ENCODE results near the gene UBXN6.

Gene UBXN6

DNA sequence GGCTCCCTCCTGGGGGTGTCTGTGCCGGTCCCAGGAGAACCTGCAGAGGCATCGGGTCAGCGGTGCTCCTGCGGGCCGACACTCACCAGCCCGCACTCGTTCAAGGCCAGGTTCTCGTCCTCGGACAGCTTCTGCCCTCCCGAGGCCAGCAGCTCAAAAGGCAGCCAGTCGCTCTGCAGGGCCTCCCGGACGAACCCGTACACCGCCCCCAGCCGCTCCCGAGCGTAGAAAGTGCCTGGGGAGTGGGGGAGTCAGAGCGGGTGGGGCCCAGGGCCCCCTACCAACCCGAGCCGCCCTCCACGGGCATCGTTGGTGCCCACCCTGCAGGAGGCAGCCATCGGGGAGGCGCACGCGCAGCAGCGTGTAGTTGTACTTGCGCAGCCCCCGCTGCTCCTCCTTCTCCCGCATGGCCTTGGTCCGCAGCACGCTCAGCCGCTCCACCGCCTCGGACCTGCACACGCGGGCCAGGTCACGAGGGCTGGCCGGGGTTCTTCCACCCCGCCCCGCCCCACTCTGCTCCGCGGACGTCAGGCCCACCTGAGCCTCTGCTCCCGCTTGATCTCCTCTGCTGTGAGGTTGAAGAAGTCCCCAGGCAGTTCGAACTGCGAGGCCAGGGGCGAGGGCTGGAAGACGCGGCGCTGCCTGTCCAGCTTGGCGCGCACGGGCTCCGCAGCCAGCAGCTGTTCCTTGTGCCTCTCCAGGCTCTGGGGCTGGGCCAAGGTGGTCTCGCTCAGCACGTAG lies 11.5 kb downstream of the UBXN6 start:
- Histone ChIP-seq H3K27me3 (ENCODE audit: low read length) (no peaks in the 10 kb centered on the region), H4K20me1 (ENCODE audit: low read depth, low read length) (no peaks in the 10 kb centered on the region), H3K9me2 (replicated peaks; ENCODE audit: insufficient read depth, low read length) (no peaks in the 10 kb centered on the region), H3K9me3 (ENCODE audit: insufficient read depth, low read length) (no peaks in the 10 kb centered on the region), H3K36me3 (ENCODE audit: low read length) (no peaks in the 10 kb centered on the region), H3F3A (ENCODE audit: insufficient read depth) (peaks cover 6% of the 10 kb centered on the region; the same call in 1 of the 2 replicates), H2AFZ (ENCODE audit: low read depth, low read length, severe bottlenecking) (no peak overlapping the region), H3K9ac (ENCODE audit: low read length) (no peak overlapping the region), H3K4me2 (ENCODE audit: low read depth, low read length, poor library complexity, severe bottlenecking) (no peak overlapping the region), H3K27ac (ENCODE audit: low read depth, low read length) (no peak overlapping the region), H3K4me3 (ENCODE audit: insufficient read depth, low read length, poor library complexity, severe bottlenecking) (no peak overlapping the region), H3K79me2 (ENCODE audit: insufficient read depth, low read length) (no peaks in the 10 kb centered on the region)
- no peak for TF ChIP-seq EZH2phosphoT487 (conservative IDR thresholded peaks at IDR 0.05; ENCODE audit: low read length)
- TF ChIP-seq, protein P1, sequence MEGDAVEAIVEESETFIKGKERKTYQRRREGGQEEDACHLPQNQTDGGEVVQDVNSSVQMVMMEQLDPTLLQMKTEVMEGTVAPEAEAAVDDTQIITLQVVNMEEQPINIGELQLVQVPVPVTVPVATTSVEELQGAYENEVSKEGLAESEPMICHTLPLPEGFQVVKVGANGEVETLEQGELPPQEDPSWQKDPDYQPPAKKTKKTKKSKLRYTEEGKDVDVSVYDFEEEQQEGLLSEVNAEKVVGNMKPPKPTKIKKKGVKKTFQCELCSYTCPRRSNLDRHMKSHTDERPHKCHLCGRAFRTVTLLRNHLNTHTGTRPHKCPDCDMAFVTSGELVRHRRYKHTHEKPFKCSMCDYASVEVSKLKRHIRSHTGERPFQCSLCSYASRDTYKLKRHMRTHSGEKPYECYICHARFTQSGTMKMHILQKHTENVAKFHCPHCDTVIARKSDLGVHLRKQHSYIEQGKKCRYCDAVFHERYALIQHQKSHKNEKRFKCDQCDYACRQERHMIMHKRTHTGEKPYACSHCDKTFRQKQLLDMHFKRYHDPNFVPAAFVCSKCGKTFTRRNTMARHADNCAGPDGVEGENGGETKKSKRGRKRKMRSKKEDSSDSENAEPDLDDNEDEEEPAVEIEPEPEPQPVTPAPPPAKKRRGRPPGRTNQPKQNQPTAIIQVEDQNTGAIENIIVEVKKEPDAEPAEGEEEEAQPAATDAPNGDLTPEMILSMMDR (IDR thresholded peaks at IDR 0.05; ENCODE audit: insufficient read depth, low read length, poor library complexity, severe bottlenecking): no peak

DNA sequence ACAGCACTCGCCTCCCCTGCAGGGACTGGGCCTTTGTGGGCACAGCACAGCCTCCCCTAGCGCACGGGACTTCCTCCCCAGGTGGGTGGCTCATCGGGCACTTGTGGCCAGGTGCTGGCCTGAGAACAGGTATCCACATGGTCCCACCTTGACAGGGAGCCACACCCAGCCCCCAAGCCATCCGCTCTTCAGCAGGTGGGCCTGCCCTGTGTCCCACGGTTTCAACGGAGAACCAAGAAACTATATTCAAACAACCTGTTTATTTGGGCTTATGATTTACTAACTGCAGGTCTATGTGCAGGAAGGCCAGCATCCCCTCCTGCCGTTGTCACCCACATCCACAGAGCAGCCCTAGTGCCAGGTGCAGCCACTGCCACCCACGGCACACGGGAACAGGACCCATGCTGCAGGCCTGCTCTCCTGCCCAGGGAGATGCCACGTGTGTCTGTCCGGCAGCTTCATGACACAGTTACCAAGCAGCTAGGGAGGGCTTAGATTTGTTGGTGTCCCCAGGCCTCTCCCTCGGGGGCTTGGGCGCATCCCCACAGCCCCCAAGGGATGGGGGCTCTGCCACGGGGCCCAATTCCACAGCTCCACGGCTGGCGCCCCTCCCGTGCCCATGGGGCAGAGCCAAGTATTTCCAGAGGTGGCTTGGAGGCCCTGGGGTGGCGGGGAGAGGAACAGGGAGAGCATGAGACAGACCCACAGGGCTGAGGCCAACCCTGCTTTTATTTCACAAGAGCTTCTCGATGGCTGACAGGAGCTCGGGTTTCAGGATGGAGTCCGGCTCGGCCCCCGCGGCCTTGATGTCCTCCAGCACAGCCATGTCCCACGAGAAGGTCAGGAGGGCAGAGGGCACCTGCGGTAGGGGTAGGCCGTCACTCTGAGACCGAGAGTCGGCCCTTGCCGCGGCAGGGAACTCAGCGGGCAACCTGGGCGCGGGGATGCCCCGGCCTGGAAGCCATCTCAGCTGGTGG lies 12.5 kb downstream of the UBXN6 start:
- Histone ChIP-seq H3K27me3 (ENCODE audit: low read length) (no peaks in the 10 kb centered on the region), H3K27ac (ENCODE audit: low read depth, low read length) (no peak overlapping the region), H3F3A (ENCODE audit: insufficient read depth) (no peaks in the 10 kb centered on the region), H4K20me1 (ENCODE audit: low read depth, low read length) (no peaks in the 10 kb centered on the region), H3K79me2 (ENCODE audit: insufficient read depth, low read length) (no peaks in the 10 kb centered on the region), H3K9me3 (ENCODE audit: insufficient read depth, low read length) (no peaks in the 10 kb centered on the region), H3K4me2 (ENCODE audit: low read depth, low read length, poor library complexity, severe bottlenecking) (no peak overlapping the region), H3K9ac (ENCODE audit: low read length) (no peak overlapping the region), H3K9me2 (replicated peaks; ENCODE audit: insufficient read depth, low read length) (no peaks in the 10 kb centered on the region), H2AFZ (ENCODE audit: low read depth, low read length, severe bottlenecking) (no peak overlapping the region), H3K36me3 (ENCODE audit: low read length) (0 out of 2 replicates have a peak, but pooled peaks cover 2% of the 10 kb centered on the region), H3K4me3 (ENCODE audit: insufficient read depth, low read length, poor library complexity, severe bottlenecking) (no peak overlapping the region)
- TF ChIP-seq, protein P1 (IDR thresholded peaks at IDR 0.05; ENCODE audit: insufficient read depth, low read length, poor library complexity, severe bottlenecking): no peak
- TF ChIP-seq EZH2phosphoT487 (conservative IDR thresholded peaks at IDR 0.05; ENCODE audit: low read length): no peak

DNA sequence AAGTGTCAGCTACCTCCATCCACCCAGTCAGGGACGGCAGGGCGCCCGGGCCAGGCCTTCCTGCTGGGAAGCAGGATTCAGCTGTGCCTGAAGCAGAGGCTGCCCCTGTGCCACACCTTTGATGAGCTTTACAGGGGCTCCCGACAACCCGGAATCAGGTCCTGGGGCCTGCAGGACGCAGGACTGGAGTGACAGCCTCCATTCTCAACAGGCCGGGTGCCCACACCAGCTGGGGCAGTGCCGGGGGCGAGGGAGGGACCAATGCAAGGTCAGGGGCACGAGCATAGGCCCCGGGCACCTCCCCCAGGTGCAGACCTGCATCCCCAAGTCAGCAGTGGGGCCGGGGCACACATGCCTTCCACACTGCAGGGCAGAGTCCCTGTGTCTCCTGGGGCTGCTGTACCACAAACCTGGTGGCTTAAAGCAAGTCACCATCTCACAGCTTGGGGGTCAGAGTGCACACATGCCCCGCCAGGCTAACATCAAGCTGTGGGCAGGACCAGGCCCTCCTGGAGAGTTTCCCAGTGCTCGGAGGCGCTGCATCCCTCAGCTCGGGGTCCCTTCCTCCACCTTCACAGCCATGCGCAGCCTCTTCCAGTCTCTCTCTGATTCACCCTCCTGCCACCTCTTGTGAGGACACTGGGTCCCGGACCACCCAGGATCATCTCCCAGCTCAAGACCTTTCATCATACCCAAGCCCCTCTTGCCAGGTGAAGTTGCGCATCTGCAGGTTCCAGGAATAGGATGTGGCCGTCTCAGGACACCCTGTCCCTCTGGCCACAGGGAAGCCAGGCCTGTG lies 13.4 kb downstream of the UBXN6 start:
- H3K9me3 ChIP-seq (ENCODE audit: insufficient read depth, low read length): no peaks in the 10 kb centered on the region
- no peak overlapping the region for H3K4me2 ChIP-seq (ENCODE audit: low read depth, low read length, poor library complexity, severe bottlenecking)
- H3F3A ChIP-seq (ENCODE audit: insufficient read depth): no peaks in the 10 kb centered on the region
- no peaks in the 10 kb centered on the region for H3K79me2 ChIP-seq (ENCODE audit: insufficient read depth, low read length)
- no peak overlapping the region for H3K9ac ChIP-seq (ENCODE audit: low read length)
- no peak overlapping the region for H3K4me3 ChIP-seq (ENCODE audit: insufficient read depth, low read length, poor library complexity, severe bottlenecking)
- H2AFZ ChIP-seq (ENCODE audit: low read depth, low read length, severe bottlenecking): no peak overlapping the region
- H4K20me1 ChIP-seq (ENCODE audit: low read depth, low read length): no peaks in the 10 kb centered on the region
- no peaks in the 10 kb centered on the region for H3K9me2 ChIP-seq (replicated peaks; ENCODE audit: insufficient read depth, low read length)
- H3K27me3 ChIP-seq (ENCODE audit: low read length): no peaks in the 10 kb centered on the region
- H3K36me3 ChIP-seq (ENCODE audit: low read length): 0 out of 2 replicates have a peak, but pooled peaks cover 4% of the 10 kb centered on the region
- TF ChIP-seq EZH2phosphoT487 (conservative IDR thresholded peaks at IDR 0.05; ENCODE audit: low read length): no peak
- TF ChIP-seq, protein P1 (IDR thresholded peaks at IDR 0.05; ENCODE audit: insufficient read depth, low read length, poor library complexity, severe bottlenecking): no peak
- H3K27ac ChIP-seq (ENCODE audit: low read depth, low read length): no peak overlapping the region
